Measurements from ENCODE around the gene TRIM3. TPM values are rescaled to one million over a fixed set of nuclear protein-coding genes. Genes with fewer than 3 reads are reported as not detected.
A peak's percentile ranks its signal among the peaks of the same experiment; 100 is the strongest.

TRIM3 gene
- total RNA-seq, 1 donor from 2014 or later = 28.2 TPM

DNA sequence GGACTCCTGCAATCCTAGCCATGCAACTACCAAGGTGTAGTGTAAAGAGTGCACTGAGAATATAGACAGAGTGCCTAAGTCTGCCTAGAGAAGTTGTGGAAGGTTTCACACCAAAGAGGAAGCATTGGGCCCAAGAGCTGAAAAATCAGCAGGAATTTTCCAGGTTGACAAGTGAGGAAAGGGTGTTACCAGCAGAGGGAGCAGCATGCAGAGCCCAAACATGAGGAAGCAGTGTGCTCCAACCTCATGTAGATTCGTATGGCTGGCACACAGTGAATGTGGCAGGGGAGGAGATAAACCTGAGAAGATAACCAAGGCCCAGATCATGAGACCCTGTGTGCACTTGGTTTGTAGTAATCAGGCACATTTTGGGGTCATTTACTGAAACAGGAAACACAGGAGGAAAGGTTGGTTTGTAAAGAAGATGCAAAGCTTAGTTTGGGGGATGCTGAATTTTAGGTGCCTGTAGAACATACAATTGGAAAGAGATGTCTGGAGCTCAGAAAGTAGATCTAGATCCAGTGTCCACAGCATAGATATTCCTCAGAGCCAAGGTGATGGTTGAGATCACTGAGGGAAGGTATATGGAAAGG is 34.7 kb downstream of the TRIM3 start:
- peak; percentile 52 for DNase-seq (ENCODE audit: low read depth)

DNA sequence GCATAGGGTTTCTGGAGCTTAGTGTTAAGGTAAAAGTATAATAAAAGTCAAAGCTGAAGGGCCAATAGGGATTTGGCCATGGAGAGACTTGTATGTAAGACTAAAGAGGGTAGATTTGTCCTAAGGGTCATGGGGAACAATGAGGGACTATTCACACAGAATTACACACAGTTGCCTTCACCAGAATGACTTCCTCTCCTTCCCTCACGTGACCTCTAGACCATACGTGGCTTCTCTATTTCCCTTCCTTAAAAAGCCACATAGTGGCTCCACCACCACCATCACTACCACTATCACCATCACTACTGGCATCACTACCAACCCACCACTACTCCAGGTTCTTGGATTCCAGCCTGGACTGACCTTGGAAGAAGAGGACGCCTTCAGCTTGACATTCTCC is 35.7 kb downstream of the TRIM3 start:
- no peak for DNase-seq (ENCODE audit: low read depth)

DNA sequence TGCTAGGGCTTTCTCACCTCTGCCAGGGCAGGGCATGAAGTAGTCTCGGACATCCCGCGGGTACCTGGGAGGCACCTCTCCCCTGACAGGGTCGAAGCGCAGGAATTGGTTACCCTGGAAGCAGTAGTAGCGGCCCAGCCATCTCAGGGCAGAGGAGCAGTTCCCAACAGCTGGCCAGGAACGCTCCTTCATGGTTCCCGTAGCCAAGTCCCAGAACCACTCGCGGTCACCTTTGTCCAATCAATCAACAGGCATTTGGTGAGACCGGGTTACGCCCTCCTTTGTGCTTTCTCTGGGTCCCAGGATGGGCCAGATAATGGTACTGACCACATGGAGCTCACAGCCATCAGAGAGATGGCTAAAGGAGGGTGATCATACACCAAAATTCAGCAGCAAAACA is 36.3 kb downstream of the TRIM3 start:
- DNase-seq (ENCODE audit: low read depth) = no peak

DNA sequence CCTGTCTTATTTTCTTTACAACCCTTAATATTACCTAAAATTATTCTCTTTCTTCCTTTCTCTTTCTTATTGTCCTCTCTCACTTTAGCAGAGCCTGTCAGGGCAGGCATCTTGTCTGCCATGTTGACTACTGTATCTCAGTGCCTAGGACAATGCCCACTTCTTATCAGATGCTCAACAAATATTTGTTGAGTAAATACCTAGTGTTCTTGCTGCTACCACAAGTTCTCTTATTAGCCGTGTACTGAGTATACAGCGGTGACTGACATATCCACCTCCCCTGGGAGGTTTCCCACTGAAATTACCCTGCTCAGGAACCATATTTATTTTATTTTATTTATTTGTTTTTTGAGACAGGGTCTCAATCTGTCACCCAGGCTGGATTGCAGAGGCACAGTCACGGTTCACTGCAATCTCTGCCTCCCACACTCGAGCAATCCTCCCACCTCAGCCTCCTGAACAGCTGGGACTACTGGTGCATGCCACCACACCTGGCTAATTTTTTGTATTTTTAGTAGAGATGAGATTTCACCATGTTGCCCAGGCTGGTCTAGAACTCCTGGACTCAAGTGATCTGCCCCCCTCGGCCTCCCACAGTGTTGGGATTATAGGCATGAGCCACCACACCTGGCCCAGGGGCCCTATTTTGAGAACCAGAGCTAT is 39.6 kb downstream of the TRIM3 start:
- DNase-seq (ENCODE audit: low read depth) = no peak

DNA sequence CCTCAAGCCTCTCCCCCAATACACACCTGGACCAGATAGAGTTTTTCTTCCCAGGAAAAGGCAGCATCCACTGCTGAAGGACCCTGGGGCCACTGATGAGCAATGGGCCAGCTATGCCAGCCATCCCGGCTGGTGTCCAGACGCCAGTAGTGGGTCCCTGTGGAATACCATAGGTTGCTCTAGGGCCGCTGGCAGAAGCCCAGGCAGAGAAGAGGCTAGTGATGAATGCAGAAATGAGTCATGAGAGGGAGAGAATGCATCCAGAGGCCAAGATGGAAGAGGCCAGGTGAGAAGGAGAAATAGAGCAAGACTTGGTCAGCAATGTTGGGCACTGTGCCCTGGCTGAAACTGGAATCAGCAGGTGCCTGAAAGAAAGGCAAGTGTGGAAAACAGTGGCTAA is 41.9 kb downstream of the TRIM3 start:
- peak; percentile 91 for DNase-seq (ENCODE audit: low read depth)

- no peak for DNase-seq (ENCODE audit: low read depth)
Measured at GRCh38 chr11:6427516-6427915, 46.2 kb downstream of the TRIM3 start.

DNA sequence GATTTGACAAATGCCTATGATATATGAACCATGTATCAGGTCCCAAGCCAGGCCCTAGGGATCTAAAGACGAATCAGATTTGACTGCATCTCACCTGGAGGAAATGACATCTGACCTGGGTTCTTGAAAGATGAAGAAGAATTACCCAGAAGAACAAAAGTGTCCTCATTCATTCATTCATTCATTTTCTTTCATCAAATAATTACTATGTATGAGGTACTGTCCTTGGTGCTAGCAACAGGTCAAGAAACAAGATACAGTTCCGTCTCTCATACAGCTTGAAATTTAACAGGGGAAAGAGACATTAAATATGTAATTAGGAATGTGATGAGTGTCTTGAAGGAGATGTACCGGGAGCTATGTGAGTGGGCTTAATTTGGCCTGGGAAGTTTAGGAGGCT is 53.1 kb downstream of the TRIM3 start:
- no peak for DNase-seq (ENCODE audit: low read depth)

GRCh38 chr11:6419009-6419631 is 54.6 kb downstream of the TRIM3 start, which contains the start of gene APBB1:
Gene APBB1 (minus strand): TSS chr11:6419094. CDS start chr11:6411347, 7,747 bp downstream.
- peak; percentile 52 for DNase-seq (ENCODE audit: low read depth)

DNA sequence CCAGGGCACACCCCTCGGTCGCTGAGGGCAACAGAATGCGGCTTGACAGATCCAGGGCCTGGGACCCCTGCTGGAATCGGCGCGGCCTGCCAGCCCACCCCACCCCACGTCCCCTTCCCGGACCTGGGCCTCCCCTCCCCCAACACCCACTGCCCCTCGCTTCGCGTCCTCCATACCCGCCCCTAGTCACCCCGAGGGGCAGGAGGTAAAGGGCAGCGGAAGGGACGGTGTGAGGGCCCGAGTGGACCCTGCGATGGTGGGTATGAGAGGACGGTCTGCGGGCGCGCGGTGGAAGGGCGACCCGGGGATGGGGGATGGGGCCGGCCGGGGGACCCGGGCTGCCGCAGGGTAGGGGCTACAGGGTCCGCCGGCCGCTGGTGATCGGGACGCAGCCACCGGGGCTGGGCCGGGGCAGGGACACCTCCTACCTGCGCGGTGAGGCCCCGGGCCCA is 55.2 kb downstream of the TRIM3 start:
- no peak for DNase-seq (ENCODE audit: low read depth)

DNA sequence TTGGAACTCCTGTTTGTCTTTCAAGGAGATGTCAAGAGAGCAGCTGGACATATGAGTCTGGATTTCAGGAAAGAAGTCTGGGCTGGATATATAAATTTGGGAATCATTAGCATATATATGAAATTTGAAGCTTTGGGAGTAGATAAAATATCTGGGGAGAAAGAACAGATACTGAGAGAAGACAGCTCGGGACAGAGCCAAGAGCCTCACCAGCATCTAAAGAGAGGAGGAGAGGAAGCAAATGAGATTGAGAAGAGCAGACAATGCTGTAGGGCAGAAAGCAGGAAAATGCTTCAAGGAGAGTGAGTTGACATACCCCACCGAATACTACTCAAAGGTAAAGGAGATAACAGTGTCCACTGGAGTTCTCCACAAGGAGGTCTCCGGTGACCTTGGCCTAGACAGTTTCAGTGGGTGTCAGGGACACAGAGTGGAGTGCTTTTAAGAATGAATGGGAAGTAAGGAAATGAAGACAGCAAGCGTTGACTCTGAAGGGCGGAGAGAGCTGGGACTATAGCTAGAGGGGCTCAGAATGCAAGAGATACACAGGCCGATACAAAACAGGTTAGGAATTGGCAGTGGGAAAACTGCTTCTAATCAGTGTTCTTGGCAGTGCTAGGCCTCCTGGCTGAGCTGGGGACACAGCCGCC is 55.7 kb downstream of the TRIM3 start:
- no peak for DNase-seq (ENCODE audit: low read depth)

DNA sequence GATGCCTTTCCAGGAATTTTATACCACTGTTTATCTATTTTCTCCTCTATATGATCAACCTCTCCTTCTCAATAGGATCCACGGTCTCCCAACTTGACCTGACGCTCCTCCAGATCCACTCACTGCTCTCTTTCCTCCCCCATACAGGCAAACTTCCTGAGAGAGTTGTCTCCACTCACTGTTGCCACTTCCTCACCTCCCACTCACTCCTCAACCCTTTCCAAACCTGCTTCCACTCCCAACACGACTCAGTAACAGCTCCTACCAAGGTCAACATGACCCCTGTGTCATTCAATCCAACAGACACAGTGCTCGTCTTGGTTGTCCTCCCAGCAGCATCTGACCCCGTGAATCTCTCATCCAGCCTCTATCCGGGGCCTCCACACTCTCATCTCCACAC is 57.9 kb downstream of the TRIM3 start:
- no peak for DNase-seq (ENCODE audit: low read depth)

- DNase-seq (ENCODE audit: low read depth) = no peak
Measured at GRCh38 chr11:6414874-6415328, 58.8 kb downstream of the TRIM3 start.

- no peak for DNase-seq (ENCODE audit: low read depth)
Measured at GRCh38 chr11:6413791-6414201, 59.9 kb downstream of the TRIM3 start.

- DNase-seq (ENCODE audit: low read depth) = no peak
Measured at GRCh38 chr11:6411594-6412031, 62.1 kb downstream of the TRIM3 start.

DNA sequence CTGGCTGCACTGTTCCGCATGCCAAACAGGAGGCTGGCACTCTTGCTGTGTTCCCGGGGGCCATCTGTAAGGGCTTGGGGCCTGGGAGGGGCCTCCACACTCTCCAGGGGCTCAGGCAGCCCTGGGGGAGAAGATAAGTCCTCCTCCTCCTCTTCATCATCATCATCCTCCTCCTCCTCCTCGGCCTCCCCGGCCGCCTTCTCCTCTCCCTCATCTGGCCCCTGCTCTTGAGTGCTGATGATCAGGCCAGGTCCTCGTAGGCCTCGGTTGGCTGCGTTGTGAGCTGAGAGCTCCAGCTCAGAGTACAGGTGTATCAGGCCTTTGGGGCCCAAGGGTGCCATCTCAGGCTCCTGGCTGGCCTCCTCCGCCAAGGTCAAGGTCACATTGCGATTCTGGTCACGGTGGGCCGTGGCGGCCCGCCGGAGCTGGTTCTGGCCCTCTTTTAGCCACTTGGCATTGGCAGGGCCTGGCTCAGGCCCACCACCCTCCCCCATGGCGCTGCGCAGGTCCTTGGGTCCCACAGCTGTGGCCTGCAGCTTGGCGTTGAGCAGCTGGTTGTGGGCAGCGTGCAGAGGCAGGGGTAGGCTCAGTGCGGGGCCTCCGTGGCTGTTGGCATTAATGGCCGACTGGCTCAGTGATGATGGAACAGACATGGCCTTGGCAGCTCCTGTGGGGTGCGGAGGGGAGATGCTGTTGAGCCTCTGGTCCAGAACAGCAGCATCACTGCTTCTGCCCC is 62.9 kb downstream of the TRIM3 start:
- DNase-seq (ENCODE audit: low read depth) = no peak

GRCh38 chr11:6406370-6406769 is 67.4 kb downstream of the TRIM3 start:
- DNase-seq (ENCODE audit: low read depth) = no peak

GRCh38 chr11:6405846-6406245 is 67.9 kb downstream of the TRIM3 start:
- DNase-seq (ENCODE audit: low read depth) = no peak

GRCh38 chr11:6405052-6405667 is 68.6 kb downstream of the TRIM3 start:
- DNase-seq (ENCODE audit: low read depth) = no peak

GRCh38 chr11:6404342-6405051 is 69.2 kb downstream of the TRIM3 start:
- no peak for DNase-seq (ENCODE audit: low read depth)

DNA sequence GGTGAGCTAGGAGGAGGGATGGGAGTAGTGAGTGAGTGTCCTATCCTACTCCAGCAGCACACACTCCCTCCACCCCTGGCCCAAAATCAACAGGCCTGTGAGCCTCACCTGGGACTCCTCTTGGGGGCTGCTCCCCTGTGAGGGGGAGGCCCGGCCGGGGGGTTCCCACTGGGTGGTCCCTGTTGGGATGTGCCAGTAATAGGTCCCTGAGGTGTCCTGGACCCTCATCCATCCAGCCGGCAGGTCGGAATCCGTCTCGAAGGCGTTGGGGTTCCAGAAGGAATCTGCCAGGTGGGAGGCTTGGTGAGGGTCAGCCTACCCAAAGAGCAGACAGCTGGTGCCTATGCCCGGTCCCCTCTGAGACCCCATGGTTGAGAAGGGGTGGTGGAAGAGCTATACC is 70.2 kb downstream of the TRIM3 start:
- no peak for DNase-seq (ENCODE audit: low read depth)

Data from myocyte (in vitro differentiated cells).